Hepatocyte (in vitro differentiated cells): ENCODE data around the gene TMEM131L. TPM values are rescaled to one million over a fixed set of nuclear protein-coding genes. Genes with fewer than 3 reads are reported as not detected.

Source experiments
- DNase-seq: peaks from one replicate; pipeline ENCODE4 v3.0.0-alpha.2; 2016; ENCODE audit warnings: low spot score
- H2AFZ ChIP-seq: fragments of 200-600 bp; sonication (generic); 2 replicates; pipeline ENCODE4 v1.6.0; 2016; ENCODE audit warnings: antibody characterized with exemption, mild to moderate bottlenecking
- H3K27ac ChIP-seq: fragments of 200-600 bp; sonication (generic); 2 replicates; pipeline ENCODE4 v1.5.1; 2016; ENCODE audit warnings: mild to moderate bottlenecking
- H3K27me3 ChIP-seq: fragments of 200-600 bp; sonication (generic); 2 replicates; pipeline ENCODE4 v1.6.1; 2016
- H3K36me3 ChIP-seq: fragments of 200-600 bp; sonication (generic); replicated peaks from 2 replicates; pipeline ENCODE4 v1.5.1; 2016; ENCODE audit warnings: low read depth; ENCODE audit not compliant: insufficient read depth
- H3K4me1 ChIP-seq: fragments of 200-600 bp; sonication (generic); 2 replicates; pipeline ENCODE4 v1.5.1; 2016; ENCODE audit warnings: mild to moderate bottlenecking, moderate library complexity; ENCODE audit not compliant: insufficient read depth
- H3K4me2 ChIP-seq: fragments of 200-600 bp; sonication (generic); 2 replicates; pipeline ENCODE4 v1.6.0; 2016
- H3K4me3 ChIP-seq: fragments of 200-600 bp; sonication (generic); 2 replicates; pipeline ENCODE4 v1.5.1; 2016; ENCODE audit warnings: mild to moderate bottlenecking
- H3K79me2 ChIP-seq: fragments of 200-600 bp; sonication (generic); 2 replicates; pipeline ENCODE4 v1.6.0; 2017; ENCODE audit warnings: mild to moderate bottlenecking
- H3K9me2 ChIP-seq: fragments of 200-600 bp; sonication (generic); replicated peaks from 2 replicates; pipeline ENCODE4 v1.6.0; 2017; ENCODE audit warnings: mild to moderate bottlenecking; ENCODE audit not compliant: insufficient read depth
- H3K9me3 ChIP-seq: fragments of 200-600 bp; sonication (generic); 2 replicates; pipeline ENCODE4 v1.5.1; 2016; ENCODE audit warnings: low read depth, mild to moderate bottlenecking
- H4K20me1 ChIP-seq: fragments of 200-600 bp; sonication (generic); 2 replicates; pipeline ENCODE4 v1.6.0; 2016; ENCODE audit warnings: mild to moderate bottlenecking; ENCODE audit not compliant: insufficient read depth, poor library complexity, severe bottlenecking
- CTCF ChIP-seq: fragments of 200-600 bp; sonication (generic); IDR thresholded peaks from 2 replicates; pipeline ENCODE4 v1.5.1; 2016; ENCODE audit warnings: antibody characterized with exemption, mild to moderate bottlenecking; ENCODE audit not compliant: poor library complexity
- EZH2 ChIP-seq: fragments of 200-600 bp; sonication (generic); IDR thresholded peaks from 2 replicates; pipeline ENCODE4 v1.6.1; 2016; ENCODE audit warnings: antibody characterized with exemption, mild to moderate bottlenecking, borderline replicate concordance
- EZH2phosphoT487 ChIP-seq: fragments of 200-600 bp; sonication (generic); IDR thresholded peaks from one replicate; pipeline ENCODE4 v1.6.1; 2018; ENCODE audit warnings: antibody characterized with exemption, mild to moderate bottlenecking, low read depth, moderate library complexity; ENCODE audit not compliant: unreplicated experiment, severe bottlenecking
- WGBS: methylation state at CpG from one replicate; pipeline ENCODE4 v1.1.6; 2016; ENCODE audit warnings: low lambda C conversion rate; ENCODE audit errors: missing lambda C conversion rate; 5-methylcytosine and 5-hydroxymethylcytosine counted together
- polyA plus RNA-seq: library from polyadenylated mRNA; unstranded; fragments of >200 nt; fragmentation: Nextera tagmentation; extraction: Ambion mirVana; gene quantifications from 2 replicates; pipeline ENCODE4 v1.2.1, GENCODE V29; 2016
- total RNA-seq: library from RNA; depleted of rRNA; stranded (reverse); fragments of >200 nt; gene quantifications from 2 replicates; pipeline ENCODE4 v1.2.3, GENCODE V29; 2014

Gene TMEM131L
- total and polyA plus RNA-seq, 2 experiments from 2014 or later = 6.3 to 10.5 TPM

GRCh38 chr4:153439831-153440230, 26.3 kb upstream of the TMEM131L start:
- H3K4me3 ChIP-seq = no peak overlapping the region
- no peaks in the 10 kb centered on the region for H3K36me3 ChIP-seq
- H3K27me3 ChIP-seq = no peaks in the 10 kb centered on the region
- no peak overlapping the region for H2AFZ ChIP-seq
- no peaks in the 10 kb centered on the region for H3K9me3 ChIP-seq
- H3K79me2 ChIP-seq = no peaks in the 10 kb centered on the region
- no peak for DNase-seq
- 79% methylated on average over 9 of the region's 9 CpGs for WGBS
- no peak for TF ChIP-seq EZH2
- TF ChIP-seq EZH2phosphoT487 = no peak
- TF ChIP-seq CTCF = no peak
- H3K4me2 ChIP-seq = no peak overlapping the region
- H4K20me1 ChIP-seq = no peaks in the 10 kb centered on the region
- H3K4me1 ChIP-seq = no peaks in the 10 kb centered on the region
- no peak overlapping the region for H3K27ac ChIP-seq
- H3K9me2 ChIP-seq = no peaks in the 10 kb centered on the region

DNA sequence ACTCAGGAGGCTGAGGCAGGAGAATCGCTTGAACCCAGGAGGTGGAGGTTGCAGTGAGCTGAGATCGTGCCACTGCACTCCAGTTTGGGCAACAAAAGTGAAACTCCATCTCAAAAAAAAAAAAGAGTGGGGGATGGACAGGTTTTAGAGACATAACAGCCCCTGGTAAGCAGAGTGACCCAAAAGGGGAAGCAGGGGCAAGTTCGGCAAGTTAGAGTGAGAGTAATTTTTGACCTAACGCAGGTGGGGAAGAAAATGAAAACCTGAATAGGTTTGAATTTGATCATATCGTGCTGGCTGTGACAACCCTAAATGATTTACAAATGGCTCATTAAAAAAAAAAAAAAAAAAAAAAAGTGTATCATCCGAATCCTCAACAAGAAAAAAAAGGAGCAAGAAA, 25.7 kb upstream of the TMEM131L start:
- no peak for DNase-seq
- Histone ChIP-seq H4K20me1 (no peaks in the 10 kb centered on the region), H3K9me3 (no peaks in the 10 kb centered on the region), H3K4me3 (no peak overlapping the region), H3K4me1 (no peaks in the 10 kb centered on the region), H3K9me2 (no peaks in the 10 kb centered on the region), H3K4me2 (no peak overlapping the region), H3K36me3 (no peaks in the 10 kb centered on the region), H3K79me2 (no peaks in the 10 kb centered on the region), H3K27me3 (no peaks in the 10 kb centered on the region), H3K27ac (no peak overlapping the region), H2AFZ (no peak overlapping the region)
- 92% methylated on average over 6 of the region's 6 CpGs for WGBS
- TF ChIP-seq CTCF = no peak
- TF ChIP-seq EZH2 = no peak
- TF ChIP-seq EZH2phosphoT487 = no peak

GRCh38 chr4:153447175-153447905, 18.8 kb upstream of the TMEM131L start:
- H3K36me3 ChIP-seq = no peaks in the 10 kb centered on the region
- no peaks in the 10 kb centered on the region for H3K9me3 ChIP-seq
- peak; percentile 17 for DNase-seq
- WGBS = 66% methylated on average over 5 of the region's 5 CpGs
- H3K27ac ChIP-seq = peak overlapping the region; percentile 85
- TF ChIP-seq EZH2phosphoT487 = no peak
- TF ChIP-seq CTCF = no peak
- TF ChIP-seq EZH2 = no peak
- H3K4me2 ChIP-seq = peak overlapping the region; percentile 52
- H4K20me1 ChIP-seq = no peaks in the 10 kb centered on the region
- no peak overlapping the region for H2AFZ ChIP-seq
- H3K79me2 ChIP-seq = no peaks in the 10 kb centered on the region
- no peaks in the 10 kb centered on the region for H3K9me2 ChIP-seq
- H3K27me3 ChIP-seq = no peaks in the 10 kb centered on the region
- no peak overlapping the region for H3K4me3 ChIP-seq
- peaks cover 5% of the 10 kb centered on the region for H3K4me1 ChIP-seq
